COLO668 (cell line): ENCODE results near the gene DEGS2.

Experiments
- DNase-seq: peaks from one replicate; lab custom pipeline; 2025; ENCODE audit not compliant: unreplicated experiment; lab: John Stamatoyannopoulos, UW

DEGS2 gene

DNA sequence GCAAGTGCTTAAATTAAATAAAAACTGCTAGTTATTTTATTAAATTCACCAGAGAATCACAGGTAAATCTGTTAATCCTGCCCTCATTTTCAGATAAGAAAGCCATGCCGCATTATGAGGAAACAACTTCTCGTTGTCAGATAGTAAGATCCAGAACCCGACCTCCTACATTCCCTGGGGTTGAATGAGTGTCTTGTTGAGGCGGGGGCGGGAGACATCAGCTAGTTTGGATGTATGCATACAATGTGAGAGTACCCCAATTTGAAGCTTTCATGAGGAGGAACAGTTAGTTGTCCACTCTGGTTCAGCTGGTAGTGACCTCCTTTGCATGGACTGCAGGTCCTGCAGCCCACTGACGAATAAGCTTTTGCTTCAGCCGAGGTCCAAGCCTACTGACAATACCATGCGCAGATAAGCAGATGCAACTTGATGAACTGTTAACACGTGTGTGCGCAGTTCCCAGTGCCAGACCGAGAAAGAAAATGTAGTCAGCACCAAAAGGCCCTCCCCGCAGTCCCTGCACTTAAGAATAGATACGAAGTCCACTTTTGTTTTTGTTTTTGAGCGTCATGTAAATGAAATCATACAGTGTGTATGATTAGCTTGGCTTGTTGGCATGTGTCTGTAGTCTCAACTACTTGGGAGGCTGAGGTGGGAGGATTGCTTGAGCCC is 59.3 kb downstream of the DEGS2 start:
- no peak for DNase-seq

GRCh38 chr14:100098171-100098570 is 61.3 kb downstream of the DEGS2 start:
- no peak for DNase-seq

DNA sequence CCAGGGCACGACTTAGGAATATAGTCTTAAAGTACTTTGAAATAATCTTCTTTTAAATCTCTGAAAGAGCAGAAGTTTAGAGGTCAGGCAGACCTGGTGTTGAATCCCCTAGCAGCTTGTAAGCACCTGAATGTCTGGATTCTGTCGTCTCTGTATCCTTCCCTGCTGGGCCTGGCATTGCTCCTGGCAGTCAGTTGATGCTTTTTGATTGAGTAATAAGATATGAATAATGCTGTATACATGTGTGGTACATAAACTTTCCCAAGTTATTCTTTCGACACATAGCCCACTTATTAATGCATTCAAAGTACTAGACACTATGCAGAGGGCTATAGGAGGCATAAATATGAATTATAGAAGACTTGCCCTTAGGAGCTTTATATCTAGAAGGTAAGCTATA is 62.8 kb downstream of the DEGS2 start:
- DNase-seq = no peak
